Measurements from ENCODE around the gene MDM2. TPM values are rescaled to one million over a fixed set of nuclear protein-coding genes. Genes with fewer than 3 reads are reported as not detected.
"Not testable (repeated sequence)": the region's sequence is repeated elsewhere in the genome, so short reads cannot be mapped to it uniquely, and the experiment has no call there.

MDM2 gene
- total RNA-seq, 1 experiment from 2014 or later, result 135 TPM

DNA sequence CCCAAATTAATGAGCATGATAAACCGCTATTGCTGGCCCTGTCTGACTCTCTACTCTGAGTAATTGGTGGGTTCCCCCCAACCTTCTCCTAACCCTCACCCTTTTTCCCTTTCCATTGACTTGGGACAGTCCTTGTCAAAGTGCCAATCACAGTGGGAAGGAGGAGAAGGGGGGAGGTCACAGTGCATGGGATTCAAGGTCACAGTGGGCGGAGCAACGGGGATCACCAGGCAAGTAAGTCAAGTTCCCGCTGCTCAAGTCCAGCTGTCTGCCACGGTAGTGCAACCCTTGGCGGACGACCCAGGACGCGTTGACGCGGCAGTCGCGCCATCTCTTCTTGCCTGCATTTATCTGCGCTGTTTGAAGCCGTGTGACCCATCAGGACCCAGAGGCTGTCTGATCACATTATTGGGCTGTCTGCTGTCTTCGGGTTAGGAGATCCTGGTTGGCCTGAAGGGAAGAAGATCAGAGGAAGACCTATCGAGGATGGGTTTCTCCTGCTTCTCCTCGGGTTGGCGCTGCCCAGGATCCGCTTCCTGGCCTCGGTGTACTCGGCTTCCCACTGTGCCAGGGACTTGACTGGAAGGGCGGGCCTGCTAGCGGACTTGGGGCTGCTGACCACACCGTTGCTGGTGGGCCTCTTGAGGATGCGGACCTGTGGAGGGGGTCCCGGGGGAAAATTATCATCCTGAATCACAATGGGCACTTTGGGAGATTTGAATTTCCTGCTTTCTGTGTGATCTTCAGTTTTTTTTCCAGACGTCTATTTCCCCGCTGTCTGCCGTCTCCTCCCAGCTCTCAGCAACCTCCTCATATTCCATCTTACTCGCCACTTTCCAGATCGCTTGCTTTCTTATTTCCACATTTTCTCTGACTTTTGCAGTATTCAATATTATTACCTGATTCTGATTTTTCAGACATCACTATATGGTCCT, 3.1 kb upstream of the MDM2 start:
- no peak for DNase-seq (ENCODE audit: low read depth)

DNA sequence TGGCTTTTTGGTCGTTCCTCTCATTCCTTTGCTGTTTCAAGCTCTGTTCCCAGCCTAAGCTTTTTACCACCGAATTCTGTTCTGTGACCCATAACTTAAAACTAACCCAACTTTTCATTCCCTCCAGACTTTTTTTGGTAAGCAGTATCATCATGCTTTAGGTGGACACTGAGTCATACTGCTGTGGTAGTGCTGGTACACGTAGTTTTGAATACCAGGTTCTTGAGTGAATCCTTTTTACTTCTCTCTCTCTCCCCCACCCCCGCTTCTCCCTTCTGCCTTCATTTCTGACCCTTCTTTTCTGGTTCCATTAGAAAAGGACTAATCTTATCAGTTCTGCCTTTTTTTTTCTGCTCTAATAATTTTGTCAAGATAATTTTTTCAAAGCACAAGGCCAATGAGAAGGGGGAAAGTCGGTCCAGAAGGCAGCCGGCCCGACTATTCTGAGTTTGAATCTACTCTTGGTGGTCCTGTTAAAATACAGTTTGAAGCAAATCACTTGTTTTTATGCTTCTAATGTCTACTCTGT, 2.3 kb upstream of the MDM2 start:
- no peak for DNase-seq (ENCODE audit: low read depth)

DNA sequence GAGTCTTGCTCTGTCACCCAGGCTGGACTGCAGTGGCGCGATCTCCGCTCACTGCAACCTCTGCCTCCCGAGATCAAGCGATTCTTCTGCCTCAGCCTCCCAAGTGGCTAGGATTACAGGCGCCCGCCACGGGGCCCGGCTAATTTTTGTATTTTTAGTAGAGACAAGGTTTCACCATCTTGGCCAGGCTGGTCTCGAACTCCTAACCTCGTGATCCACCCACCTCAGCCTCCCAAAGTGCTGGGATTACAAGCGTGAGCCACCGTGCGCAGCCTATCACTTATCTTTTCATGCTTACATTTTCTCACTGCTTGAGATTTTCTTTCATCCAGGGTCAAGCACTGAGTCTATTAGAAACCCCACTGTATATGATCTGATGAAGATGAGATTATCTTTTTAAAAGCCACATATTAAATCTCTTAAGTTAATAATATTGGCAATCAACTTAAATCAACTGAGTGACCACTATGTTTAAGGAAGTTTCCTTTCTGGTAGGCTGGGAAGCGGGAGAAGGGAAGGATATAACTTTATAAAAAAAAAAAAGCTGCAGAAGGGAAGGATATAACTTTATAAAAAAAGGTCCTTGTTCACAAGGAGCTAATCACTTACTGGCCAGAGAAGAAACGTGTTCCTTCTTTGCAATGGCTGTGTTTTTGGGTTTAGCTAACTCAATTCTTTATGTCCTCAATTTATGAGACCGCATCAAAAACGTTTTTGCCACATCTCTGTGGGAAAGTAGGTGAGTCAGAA, 1.3 kb upstream of the MDM2 start:
- DNase-seq (ENCODE audit: low read depth), result no peak

DNA sequence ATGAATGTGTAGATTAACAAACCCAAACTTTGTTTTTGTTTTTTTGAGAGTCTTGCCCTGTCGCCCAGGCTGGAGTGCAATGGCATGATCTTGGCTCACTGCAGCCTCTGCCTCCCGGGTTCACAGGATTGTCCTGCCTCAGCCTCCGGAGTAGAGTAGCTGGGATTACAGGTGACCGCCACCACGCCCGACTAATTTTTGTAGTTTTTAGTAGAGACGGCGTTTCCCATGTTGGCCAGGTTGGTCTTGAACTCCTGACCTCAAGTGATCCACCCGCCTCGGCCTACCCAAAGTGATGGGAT, 752 bp upstream of the MDM2 start:
- DNase-seq (ENCODE audit: low read depth), result not testable (repeated sequence)

DNA sequence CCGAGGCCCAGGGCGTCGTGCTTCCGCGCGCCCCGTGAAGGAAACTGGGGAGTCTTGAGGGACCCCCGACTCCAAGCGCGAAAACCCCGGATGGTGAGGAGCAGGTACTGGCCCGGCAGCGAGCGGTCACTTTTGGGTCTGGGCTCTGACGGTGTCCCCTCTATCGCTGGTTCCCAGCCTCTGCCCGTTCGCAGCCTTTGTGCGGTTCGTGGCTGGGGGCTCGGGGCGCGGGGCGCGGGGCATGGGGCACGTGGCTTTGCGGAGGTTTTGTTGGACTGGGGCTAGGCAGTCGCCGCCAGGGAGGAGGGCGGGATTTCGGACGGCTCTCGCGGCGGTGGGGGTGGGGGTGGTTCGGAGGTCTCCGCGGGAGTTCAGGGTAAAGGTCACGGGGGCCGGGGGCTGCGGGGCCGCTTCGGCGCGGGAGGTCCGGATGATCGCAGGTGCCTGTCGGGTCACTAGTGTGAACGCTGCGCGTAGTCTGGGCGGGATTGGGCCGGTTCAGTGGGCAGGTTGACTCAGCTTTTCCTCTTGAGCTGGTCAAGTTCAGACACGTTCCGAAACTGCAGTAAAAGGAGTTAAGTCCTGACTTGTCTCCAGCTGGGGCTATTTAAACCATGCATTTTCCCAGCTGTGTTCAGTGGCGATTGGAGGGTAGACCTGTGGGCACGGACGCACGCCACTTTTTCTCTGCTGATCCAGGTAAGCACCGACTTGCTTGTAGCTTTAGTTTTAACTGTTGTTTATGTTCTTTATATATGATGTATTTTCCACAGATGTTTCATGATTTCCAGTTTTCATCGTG, 612 bp downstream of the MDM2 start:
- DNase-seq (ENCODE audit: low read depth), result peak; percentile 92

DNA sequence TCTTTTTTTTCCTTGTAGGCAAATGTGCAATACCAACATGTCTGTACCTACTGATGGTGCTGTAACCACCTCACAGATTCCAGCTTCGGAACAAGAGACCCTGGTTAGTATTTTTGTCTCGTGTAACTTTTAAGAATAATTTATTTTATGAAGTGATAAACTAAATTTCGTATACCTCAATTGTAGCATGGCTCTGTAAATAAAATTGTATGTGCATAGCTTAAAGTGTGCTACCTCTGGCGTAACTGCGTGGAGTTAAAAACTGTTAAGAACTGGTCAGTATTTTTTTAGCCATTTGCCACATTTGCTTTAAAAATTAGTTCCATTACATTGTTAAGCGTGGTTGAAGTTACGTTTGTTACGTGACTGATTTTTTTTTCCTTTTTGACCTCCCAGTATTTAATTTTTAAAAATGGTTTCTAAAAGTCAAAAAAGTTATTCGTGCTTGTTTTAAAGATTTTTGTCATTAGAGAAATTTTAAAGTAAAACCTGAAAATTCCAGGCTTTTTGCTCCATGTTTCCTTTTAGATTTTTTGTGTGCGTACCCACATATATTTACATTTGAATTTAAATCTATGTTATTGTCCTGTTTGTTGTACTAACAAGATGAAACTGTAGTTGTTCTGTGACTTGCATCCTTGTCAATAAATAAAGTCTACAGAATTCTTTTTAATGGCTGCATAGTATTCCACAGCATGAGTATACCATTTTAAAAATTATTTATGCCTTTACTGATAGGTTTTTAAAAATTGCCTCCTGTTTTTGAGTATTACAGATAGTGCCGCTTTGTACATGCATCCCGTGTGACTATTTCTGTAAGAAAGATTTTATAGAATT, 1.4 kb downstream of the MDM2 start:
- DNase-seq (ENCODE audit: low read depth), result no peak

DNA sequence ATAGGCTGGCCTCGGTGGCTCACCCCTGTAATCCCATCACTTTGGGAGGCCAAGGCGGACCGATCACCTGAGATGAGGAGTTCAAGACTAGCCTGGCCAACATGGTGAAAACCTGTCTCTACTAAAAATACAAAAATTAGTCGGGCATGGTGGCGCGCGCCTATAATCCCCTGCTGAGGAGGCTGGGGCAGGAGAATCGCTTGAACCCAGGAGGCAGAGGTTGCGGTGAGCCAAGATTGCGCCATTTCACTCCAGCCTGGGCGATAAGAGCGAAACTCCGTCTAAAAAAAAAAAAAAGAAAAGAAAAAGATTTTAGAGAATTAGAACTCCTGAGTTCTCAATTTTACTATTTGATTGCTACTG, 2.0 kb downstream of the MDM2 start:
- not testable (repeated sequence) for DNase-seq (ENCODE audit: low read depth)

DNA sequence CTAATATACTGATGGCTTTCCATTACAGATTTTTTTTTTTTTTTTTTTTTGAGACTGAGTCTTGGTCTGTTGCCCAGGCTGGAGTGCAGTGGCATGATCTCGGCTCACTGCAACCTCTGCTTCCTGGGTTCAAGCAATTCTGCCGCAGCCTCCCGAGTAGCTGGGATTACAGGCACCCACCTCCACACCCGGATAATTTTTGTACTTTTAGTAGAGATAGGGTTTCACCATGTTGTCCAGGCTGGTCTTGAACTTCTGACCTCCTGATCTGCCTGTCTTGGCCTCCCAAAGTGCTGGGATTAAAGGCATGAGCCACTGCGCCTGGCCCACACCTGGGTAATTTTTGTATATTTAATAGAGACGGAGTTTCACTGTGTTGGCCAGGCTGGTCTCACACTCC, 3.6 kb downstream of the MDM2 start:
- DNase-seq (ENCODE audit: low read depth), result not testable (repeated sequence)

DNA sequence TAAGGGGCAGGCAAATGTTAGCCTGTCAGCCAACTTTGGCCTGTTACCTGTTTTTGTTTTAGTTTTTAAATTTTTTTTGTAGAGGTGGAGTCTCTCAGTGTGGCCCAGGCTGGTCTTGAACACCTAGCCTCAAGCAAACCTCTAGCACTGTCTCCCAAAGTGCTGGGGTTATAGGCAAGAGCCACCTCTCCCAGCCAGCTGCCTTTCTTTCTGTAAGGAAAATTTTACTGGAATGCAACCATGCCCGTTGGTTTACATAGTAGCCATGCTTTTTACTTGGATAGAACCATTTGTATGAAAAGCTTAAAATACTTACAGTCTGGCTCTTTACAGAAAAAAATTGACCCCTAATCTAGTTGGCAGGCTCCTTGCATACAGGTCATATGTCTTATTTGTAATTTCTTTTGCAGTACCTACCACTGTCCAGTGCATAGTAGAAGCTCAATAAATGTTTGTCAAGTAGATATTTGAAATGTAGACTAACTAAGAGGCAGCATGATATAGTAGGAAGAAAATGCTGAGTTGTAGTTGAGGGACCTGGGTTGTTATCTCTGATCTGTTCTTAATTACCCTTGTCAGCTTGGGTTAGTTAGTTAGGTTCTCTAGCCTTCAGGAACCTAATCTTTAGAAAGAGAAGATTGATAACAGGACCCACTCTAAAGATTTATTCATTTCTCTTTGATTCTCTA, 4.7 kb downstream of the MDM2 start:
- DNase-seq (ENCODE audit: low read depth), result no peak

DNA sequence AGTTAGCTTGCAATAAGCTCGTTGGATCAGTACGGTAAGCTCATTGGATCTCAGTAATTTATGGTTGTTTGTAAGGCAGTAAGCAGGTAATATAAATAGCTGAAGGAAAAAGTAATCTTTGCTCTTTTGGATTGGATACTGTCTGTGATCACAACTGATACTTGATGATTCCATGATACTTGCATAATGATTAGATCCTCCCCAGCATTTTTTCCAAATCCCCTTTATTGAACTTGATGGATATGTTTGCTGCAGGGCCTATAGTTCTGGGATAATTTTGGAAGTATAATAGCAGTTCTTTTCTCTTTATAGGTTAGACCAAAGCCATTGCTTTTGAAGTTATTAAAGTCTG, 5.2 kb downstream of the MDM2 start:
- DNase-seq (ENCODE audit: low read depth), result no peak

DNA sequence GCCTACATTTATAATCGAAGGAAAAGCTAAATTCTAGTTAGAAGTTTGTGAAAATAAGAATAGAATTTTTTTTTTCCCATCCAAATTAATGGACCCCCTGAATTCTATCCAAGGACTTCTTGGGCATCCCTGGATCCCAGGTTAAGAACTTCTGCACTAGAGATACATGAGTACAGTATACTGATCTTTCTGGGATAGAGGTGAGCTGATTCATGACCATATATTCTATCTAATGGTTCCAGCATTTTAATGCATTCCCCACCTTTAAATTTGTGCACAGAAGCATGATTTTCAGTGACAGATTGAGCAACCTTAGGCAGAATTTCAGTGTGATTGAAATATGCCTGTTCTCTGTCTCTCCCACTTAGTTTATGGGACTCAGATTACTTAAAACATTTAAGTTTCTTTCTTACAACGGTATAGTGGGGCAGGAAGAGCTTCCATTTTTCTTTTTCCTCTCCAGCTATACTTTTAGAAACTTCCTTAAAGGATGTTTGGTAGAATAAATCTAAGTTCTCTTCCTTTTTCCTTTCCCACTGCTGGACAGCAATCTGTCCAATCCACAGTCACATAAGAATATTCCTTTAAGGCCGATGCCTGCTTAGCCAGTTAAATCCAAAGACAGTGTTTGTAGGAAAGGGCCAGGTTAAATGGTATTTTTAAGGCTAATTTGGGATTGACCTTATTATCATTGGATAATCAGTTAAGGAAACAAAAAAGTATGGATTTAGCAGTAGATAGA, 6.7 kb downstream of the MDM2 start:
- no peak for DNase-seq (ENCODE audit: low read depth)

DNA sequence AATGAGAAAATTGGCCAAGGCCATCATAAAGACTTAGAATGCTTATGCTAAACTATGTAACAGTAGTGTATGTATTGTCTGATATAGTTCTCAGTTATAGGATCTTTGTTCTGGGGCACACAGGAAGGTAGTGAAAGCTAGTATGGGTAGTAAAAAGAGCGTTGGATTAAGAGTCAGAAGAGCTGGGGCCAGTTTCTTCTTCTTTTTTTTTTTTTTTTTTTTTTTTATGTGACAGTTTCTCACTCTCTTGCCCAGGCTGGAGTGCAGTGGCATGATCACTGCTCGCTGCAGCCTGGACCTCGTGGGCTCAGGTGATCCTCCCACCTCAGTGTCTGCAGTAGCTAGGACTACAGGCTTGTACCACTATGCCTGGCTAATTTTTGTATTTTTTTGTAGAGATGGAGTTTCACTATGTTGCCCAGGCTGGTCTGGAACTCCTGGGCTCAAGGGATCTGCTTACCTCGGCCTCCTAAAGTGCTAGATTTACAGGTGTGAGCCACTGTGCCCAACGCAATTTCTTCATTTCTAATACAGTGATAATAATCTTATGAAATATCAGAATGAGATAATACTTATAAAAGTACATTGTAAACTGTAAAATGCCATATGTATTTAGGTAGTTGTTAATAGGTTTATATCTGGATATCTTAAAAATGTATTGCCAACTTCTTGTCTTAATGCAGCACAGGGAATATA, 7.4 kb downstream of the MDM2 start:
- DNase-seq (ENCODE audit: low read depth), result no peak

DNA sequence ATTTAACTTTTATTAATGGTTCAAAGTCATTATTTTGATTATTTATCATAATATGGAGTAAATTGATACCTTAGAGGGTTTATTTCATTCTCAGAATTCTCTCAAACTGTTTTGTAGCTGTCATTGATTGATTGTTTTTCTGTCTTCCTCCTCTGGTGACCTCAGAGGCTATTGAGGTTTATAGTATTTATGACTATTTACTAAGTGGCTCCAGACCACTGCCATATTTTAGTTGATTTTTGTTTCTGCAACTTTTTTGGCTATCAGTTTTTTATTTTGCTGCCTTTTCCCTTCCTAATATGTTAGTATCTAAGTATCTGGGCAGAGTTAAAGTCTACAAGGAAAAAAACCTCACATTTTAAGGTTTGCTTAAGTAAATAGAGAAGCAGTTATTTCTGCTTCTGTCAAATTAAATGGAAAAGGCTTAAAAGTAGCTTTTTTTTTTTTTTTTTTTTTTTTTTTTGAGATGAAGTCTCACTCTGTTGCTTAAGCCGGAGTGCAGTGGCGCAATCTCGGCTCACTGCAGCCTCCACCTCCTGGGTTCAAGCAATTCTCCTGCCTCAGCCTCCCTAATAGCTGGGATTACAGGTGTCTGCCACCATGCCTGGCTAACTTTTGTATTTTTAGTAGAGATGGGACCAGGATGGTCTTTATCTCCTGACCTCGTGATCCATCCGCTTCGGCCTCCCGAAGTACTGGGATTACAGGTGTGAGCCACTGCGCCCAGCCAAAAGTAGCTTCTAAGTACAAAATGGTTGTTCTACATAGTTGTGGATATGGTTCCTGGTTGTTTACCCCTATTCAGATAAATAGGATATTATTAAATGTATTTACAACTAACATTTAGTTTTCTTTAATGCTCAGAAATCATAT, 8.2 kb downstream of the MDM2 start:
- DNase-seq (ENCODE audit: low read depth), result no peak

DNA sequence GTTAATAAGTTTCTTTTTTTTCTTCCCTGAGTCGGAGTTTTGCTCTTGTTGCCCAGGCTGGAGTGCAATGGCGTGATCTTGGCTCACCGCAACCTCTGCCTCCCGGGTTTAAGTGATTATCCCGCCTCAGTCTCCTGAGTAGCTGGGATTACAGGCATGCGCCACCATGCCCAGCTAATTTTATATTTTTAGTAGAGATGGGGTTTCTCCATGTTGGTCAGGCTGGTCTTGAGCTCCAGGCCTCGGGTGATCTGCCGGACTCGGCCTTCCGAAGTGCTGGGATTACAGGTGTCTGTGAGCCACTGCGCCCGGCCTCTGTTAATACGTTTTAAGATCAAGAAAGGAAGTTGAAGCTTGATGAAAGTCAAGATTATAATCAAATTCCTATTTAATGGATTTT, 11.5 kb downstream of the MDM2 start:
- not testable (repeated sequence) for DNase-seq (ENCODE audit: low read depth)

DNA sequence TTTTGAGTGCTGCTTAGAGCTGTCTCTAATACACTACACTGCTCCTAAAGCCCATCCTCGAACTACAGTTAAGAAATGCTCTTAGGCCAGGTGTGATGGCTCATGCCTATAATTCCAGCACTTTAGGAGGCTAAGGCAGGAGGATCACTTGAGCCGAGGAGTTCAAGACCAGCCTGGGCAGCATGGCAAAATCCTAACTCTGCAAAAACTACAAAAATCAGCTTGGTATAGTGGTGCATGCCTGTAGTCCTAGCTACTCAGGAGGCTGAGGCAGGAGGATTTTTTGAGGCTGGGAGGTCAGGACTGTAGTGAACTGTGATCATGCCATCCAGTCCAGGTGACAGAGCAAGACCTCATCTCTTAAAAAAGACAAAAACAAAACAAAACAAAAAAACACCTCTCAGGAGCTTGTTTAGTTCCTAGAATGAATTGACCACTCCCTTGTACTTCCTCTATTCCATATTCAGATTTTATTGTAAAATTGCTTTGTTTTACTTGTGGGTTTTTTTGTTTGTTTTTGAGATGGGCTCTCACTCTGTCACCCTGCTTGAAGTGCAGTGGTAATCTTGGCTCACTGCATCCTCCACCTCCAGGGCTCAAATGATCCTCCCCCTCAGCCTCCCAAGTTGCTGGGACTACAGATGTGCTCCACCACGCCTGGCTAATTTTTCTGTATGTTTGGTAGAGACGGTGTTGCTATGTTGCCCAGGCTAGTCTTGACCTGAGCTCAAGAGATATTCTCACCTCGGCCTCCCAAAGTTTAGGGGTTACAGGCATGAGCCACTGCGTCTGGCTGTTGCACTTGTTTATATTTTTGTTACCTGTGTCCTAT, 13.6 kb downstream of the MDM2 start:
- DNase-seq (ENCODE audit: low read depth), result no peak

DNA sequence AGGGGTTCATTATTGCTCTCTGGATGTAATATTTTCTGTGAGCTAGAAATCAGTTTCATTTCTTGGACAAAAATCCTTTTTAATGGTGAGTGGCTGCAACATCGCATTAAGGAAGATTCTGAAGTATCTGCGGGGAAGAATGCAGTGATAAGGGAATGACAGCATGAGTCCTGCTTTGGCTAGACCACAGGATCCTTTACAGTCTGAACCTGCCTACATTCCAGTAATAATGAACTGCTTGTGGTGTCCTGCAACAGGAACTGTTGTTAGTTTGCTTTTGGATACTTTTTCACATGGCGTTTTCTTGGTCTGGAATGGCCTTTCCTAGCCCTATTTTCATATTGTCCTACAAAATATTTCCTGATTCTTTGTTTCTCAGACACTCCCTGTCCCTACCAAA, 15.7 kb downstream of the MDM2 start:
- DNase-seq (ENCODE audit: low read depth), result no peak

DNA sequence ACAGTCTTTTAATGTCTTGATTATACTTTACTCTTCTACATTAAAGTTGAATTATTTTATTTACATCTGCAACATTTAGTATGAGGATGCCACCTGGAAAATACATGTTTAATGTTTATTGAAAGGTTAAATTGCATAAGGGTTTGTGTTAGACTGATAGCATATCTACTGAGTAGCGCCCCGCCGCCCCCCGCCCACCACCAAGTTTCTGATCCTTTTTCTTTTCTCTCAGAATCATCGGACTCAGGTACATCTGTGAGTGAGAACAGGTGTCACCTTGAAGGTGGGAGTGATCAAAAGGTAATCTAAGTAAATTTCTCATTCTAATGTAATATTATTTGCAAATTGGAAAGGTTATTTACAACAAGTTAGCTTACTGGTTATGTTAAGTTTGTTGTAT, 16.2 kb downstream of the MDM2 start:
- DNase-seq (ENCODE audit: low read depth), result no peak

Measured in HT1080 (cell line).